Measurements from ENCODE around the gene LPCAT1. TPM values are rescaled to one million over a fixed set of nuclear protein-coding genes. Genes with fewer than 3 reads are reported as not detected.

Gene LPCAT1
- total and polyA plus RNA-seq, 2 of the 4 experiments (the other 2 are of a cell fraction), result 17.7 to 33.6 TPM

- Histone ChIP-seq H3K4ac (ENCODE audit: low read depth, low read length) (no peak overlapping the region), H3K36me3 (ENCODE audit: control insufficient read depth, insufficient read depth, low read length) (no peaks in the 10 kb centered on the region), H3K27ac (ENCODE audit: insufficient read depth, low read length) (no peak overlapping the region), H3K79me1 (ENCODE audit: low read depth in 1 of 2, low read length in 2 of 2) (no peaks in the 10 kb centered on the region), H3K4me2 (ENCODE audit: low read depth, low read length) (no peak overlapping the region), H3K9me1 (ENCODE audit: insufficient read depth, low read length) (no peaks in the 10 kb centered on the region), H3K4me1 (ENCODE audit: control insufficient read depth, insufficient read depth, low read length) (no peaks in the 10 kb centered on the region), H4K91ac (ENCODE audit: insufficient read depth, low read depth, low read length) (no peak overlapping the region), H3K9me3 (ENCODE audit: control insufficient read depth, insufficient read depth, low read length) (peaks cover 24% of the 10 kb centered on the region), H3K23ac (ENCODE audit: low read depth, low read length) (no peak overlapping the region), H4K5ac (ENCODE audit: low read depth, low read length) (no peak overlapping the region), H4K20me1 (ENCODE audit: insufficient read depth, low read length) (no peaks in the 10 kb centered on the region), H4K8ac (ENCODE audit: low read depth in 2 of 2, low read length in 2 of 2) (no peak overlapping the region), H3K56ac (ENCODE audit: extremely low read depth, insufficient read depth, low read length) (no peak overlapping the region), H3K9ac (ENCODE audit: low read depth, low read length) (no peak overlapping the region), H2BK20ac (ENCODE audit: low read depth, low read length) (no peak overlapping the region), H3K18ac (ENCODE audit: low read depth, low read length) (no peak overlapping the region), H3K14ac (replicated peaks; ENCODE audit: low read depth, low read length) (no peak overlapping the region), H2BK5ac (ENCODE audit: low read depth, low read length, poor library complexity, severe bottlenecking) (no peak overlapping the region), H2AK9ac (replicated peaks; ENCODE audit: low read depth, low read length, poor library complexity) (no peak overlapping the region), H2AK5ac (ENCODE audit: low read depth, low read length) (no peak overlapping the region), H2AFZ (replicated peaks; ENCODE audit: low read length, poor library complexity) (no peak overlapping the region), H2BK120ac (ENCODE audit: low read depth, low read length) (no peak overlapping the region), H3K4me3 (ENCODE audit: insufficient read depth, low read depth, low read length) (no peak overlapping the region), H2BK15ac (ENCODE audit: low read depth, low read length) (no peak overlapping the region), H3K27me3 (ENCODE audit: control insufficient read depth, insufficient read depth, low read length) (no peaks in the 10 kb centered on the region)
- dilution Hi-C loops (cut with HindIII; ENCODE audit: low sequenced_read_pairs, unreplicated experiment) (no loop called here), in situ Hi-C loops (cut with MboI; ENCODE audit: low sequenced_read_pairs) (no loop called here), intact Hi-C loops (cut with micrococcal nuclease) (no loop called here)
- DNase-seq (no peak), ATAC-seq (ENCODE audit: low read depth) (no peak)
- WGBS, 2 experiments (ENCODE audit: extremely low coverage in 2 of 2, insufficient read length in 1 of 2), result no CpG with 5 or more reads among the region's 1 CpG
- TF ChIP-seq RAD21 (IDR thresholded peaks at IDR 0.05; ENCODE audit: low read length) (no peak), MAFK (IDR thresholded peaks at IDR 0.05; ENCODE audit: low read depth, low read length) (no peak), USF2 (IDR thresholded peaks at IDR 0.05; ENCODE audit: low read depth, low read length) (no peak), FOS (IDR thresholded peaks at IDR 0.05; ENCODE audit: low read depth, low read length) (no peak), ELK1 (IDR thresholded peaks at IDR 0.05; ENCODE audit: borderline replicate concordance, low read depth, low read length) (no peak), BHLHE40 (IDR thresholded peaks at IDR 0.05; ENCODE audit: low read depth, low read length) (no peak), RFX5 (IDR thresholded peaks at IDR 0.05; ENCODE audit: low read depth, low read length) (no peak), SMC3 (IDR thresholded peaks at IDR 0.05; ENCODE audit: low read depth, low read length) (no peak), NFE2L2 (IDR thresholded peaks at IDR 0.05; ENCODE audit: low read depth, low read length) (no peak), CHD1 (IDR thresholded peaks at IDR 0.05; ENCODE audit: low read depth, low read length) (no peak)
- TF ChIP-seq, protein P1, sequence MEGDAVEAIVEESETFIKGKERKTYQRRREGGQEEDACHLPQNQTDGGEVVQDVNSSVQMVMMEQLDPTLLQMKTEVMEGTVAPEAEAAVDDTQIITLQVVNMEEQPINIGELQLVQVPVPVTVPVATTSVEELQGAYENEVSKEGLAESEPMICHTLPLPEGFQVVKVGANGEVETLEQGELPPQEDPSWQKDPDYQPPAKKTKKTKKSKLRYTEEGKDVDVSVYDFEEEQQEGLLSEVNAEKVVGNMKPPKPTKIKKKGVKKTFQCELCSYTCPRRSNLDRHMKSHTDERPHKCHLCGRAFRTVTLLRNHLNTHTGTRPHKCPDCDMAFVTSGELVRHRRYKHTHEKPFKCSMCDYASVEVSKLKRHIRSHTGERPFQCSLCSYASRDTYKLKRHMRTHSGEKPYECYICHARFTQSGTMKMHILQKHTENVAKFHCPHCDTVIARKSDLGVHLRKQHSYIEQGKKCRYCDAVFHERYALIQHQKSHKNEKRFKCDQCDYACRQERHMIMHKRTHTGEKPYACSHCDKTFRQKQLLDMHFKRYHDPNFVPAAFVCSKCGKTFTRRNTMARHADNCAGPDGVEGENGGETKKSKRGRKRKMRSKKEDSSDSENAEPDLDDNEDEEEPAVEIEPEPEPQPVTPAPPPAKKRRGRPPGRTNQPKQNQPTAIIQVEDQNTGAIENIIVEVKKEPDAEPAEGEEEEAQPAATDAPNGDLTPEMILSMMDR (conservative IDR thresholded peaks at IDR 0.05; ENCODE audit: low read depth, low read length), result no peak
- ChIA-PET CTCF (no interaction called here), POLR2A (ENCODE audit: unreplicated experiment) (no interaction called here)
- no TSS peak for BruUV-seq (replicated peaks)
These were observed 95.7 kb downstream of the LPCAT1 start for GRCh38 chr5:1428107-1428506.

Data from IMR-90 (cell line).